ENCODE results near the gene OR4K13.

GRCh38 chr14:20031058-20031457 lies 4.8 kb downstream of the OR4K13 start:
- TF ChIP-seq CTCF (conservative IDR thresholded peaks at IDR 0.05 in 1 of 2, IDR thresholded peaks at IDR 0.05 in 1 of 2; ENCODE audit: low read depth in 1 of 2, low read length in 2 of 2) (no peak), EZH2 (IDR thresholded peaks at IDR 0.05; ENCODE audit: low read length, missing control alignments) (no peak)
